SU-DHL-6 (cell line): ENCODE results near the gene KLHDC8A.

ENCODE experiments used
- H2AFZ ChIP-seq: fragments of 200-600 bp; sonication (generic); 2 replicates; pipeline ENCODE4 v1.6.1; 2014; ENCODE audit warnings: low read depth, mild to moderate bottlenecking, moderate library complexity, mixed read lengths, antibody characterized with exemption, low read length; ENCODE audit not compliant: severe bottlenecking
- H3F3A ChIP-seq: fragments of 200-600 bp; shearing (Covaris generic); 2 replicates; pipeline ENCODE4 v1.6.0; 2016; ENCODE audit warnings: antibody characterized with exemption, mild to moderate bottlenecking; ENCODE audit not compliant: insufficient read depth
- H3K27ac ChIP-seq: fragments of 200-600 bp; sonication (generic); 2 replicates; pipeline ENCODE4 v1.5.1; 2016; ENCODE audit warnings: low read depth, mild to moderate bottlenecking, low read length, moderate library complexity, mixed read lengths
- H3K27me3 ChIP-seq: fragments of 200-600 bp; sonication (generic), shearing (Covaris generic); 2 replicates; pipeline ENCODE4 v1.6.0; 2014; ENCODE audit warnings: mild to moderate bottlenecking, low read length
- H3K36me3 ChIP-seq: fragments of 200-600 bp; sonication (generic); 2 replicates; pipeline ENCODE4 v1.6.1; 2014; ENCODE audit warnings: mild to moderate bottlenecking, low read length, mixed read lengths
- H3K4me2 ChIP-seq: fragments of 300-600, 200-600 bp; shearing (Covaris generic), sonication (generic); 2 replicates; pipeline ENCODE4 v1.6.0; 2014; ENCODE audit warnings: low read length, low read depth, mild to moderate bottlenecking; ENCODE audit not compliant: poor library complexity, severe bottlenecking
- H3K4me3 ChIP-seq: fragments of 200-600 bp; sonication (generic); 2 replicates; pipeline ENCODE4 v1.5.1; 2014; ENCODE audit warnings: antibody characterized with exemption, low read length, mild to moderate bottlenecking, mixed read lengths; ENCODE audit not compliant: insufficient read depth, poor library complexity, severe bottlenecking
- H3K79me2 ChIP-seq: fragments of 200-600 bp; sonication (generic); 2 replicates; pipeline ENCODE4 v1.6.1; 2014; ENCODE audit warnings: mild to moderate bottlenecking, low read length, moderate library complexity; ENCODE audit not compliant: insufficient read depth
- H3K9ac ChIP-seq: fragments of 200-600 bp; sonication (generic); 2 replicates; pipeline ENCODE4 v1.7.0; 2014; ENCODE audit warnings: mild to moderate bottlenecking, low read length
- H3K9me2 ChIP-seq: fragments of 200-600 bp; sonication (generic); replicated peaks from 2 replicates; pipeline ENCODE4 v1.6.1; 2014; ENCODE audit warnings: low read length; ENCODE audit not compliant: insufficient read depth
- H3K9me3 ChIP-seq: fragments of 200-600 bp; sonication (generic); 2 replicates; pipeline ENCODE4 v1.6.1; 2014; ENCODE audit warnings: low read length, mixed read lengths; ENCODE audit not compliant: insufficient read depth
- H4K20me1 ChIP-seq: fragments of 200-600 bp; sonication (generic); 2 replicates; pipeline ENCODE4 v1.6.1; 2014; ENCODE audit warnings: low read depth, mild to moderate bottlenecking, antibody characterized with exemption, low read length, moderate library complexity, mixed read lengths
- EZH2phosphoT487 ChIP-seq: fragments of 200-600 bp; sonication (generic), shearing (Covaris generic); conservative IDR thresholded peaks from 2 replicates; pipeline ENCODE4 v1.6.1; 2018; ENCODE audit warnings: mild to moderate bottlenecking, antibody characterized with exemption, low read length, moderate library complexity, mixed read lengths
- TF ChIP-seq, protein P1 (sequence below): fragments of 200-600 bp; sonication (generic); IDR thresholded peaks from one replicate; pipeline ENCODE4 v1.5.1; 2017; ENCODE audit warnings: antibody characterized with exemption, mild to moderate bottlenecking, low read length, moderate library complexity; ENCODE audit not compliant: insufficient read depth, poor library complexity, severe bottlenecking

Gene KLHDC8A

DNA sequence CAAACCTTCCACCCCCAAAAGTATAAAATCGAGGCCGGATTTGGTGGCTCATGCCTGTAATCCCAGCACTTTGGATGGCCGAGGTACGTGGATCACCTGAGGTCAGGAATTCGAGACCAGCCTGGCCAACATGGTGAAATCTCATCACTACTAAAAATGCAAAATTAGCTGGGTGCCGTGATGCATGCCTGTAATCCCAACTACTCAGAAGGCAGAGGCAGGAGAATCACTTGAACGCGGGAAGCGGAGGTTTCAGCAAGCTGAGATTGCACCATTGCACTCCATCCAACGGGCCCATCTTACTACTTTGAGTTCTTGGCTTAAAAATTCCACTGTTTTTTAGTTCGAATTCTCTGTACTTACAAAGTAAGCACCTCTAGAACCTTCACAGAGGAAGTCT lies 11.0 kb downstream of the KLHDC8A start:
- Histone ChIP-seq H3K4me3 (no peak overlapping the region), H3K27ac (no peak overlapping the region), H3K79me2 (no peaks in the 10 kb centered on the region), H3F3A (no peaks in the 10 kb centered on the region), H3K9ac (no peak overlapping the region), H4K20me1 (no peaks in the 10 kb centered on the region), H2AFZ (no peak overlapping the region), H3K4me2 (no peak overlapping the region), H3K27me3 (no peaks in the 10 kb centered on the region), H3K36me3 (no peaks in the 10 kb centered on the region), H3K9me3 (no peaks in the 10 kb centered on the region), H3K9me2 (no peaks in the 10 kb centered on the region)
- TF ChIP-seq EZH2phosphoT487, result no peak
- TF ChIP-seq, protein P1, sequence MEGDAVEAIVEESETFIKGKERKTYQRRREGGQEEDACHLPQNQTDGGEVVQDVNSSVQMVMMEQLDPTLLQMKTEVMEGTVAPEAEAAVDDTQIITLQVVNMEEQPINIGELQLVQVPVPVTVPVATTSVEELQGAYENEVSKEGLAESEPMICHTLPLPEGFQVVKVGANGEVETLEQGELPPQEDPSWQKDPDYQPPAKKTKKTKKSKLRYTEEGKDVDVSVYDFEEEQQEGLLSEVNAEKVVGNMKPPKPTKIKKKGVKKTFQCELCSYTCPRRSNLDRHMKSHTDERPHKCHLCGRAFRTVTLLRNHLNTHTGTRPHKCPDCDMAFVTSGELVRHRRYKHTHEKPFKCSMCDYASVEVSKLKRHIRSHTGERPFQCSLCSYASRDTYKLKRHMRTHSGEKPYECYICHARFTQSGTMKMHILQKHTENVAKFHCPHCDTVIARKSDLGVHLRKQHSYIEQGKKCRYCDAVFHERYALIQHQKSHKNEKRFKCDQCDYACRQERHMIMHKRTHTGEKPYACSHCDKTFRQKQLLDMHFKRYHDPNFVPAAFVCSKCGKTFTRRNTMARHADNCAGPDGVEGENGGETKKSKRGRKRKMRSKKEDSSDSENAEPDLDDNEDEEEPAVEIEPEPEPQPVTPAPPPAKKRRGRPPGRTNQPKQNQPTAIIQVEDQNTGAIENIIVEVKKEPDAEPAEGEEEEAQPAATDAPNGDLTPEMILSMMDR, result no peak

GRCh38 chr1:205344066-205344928 lies 12.4 kb downstream of the KLHDC8A start:
- Histone ChIP-seq H2AFZ (no peak overlapping the region), H3K9me3 (no peaks in the 10 kb centered on the region), H3K27me3 (no peaks in the 10 kb centered on the region), H3K27ac (no peak overlapping the region), H3K4me2 (no peak overlapping the region), H4K20me1 (no peaks in the 10 kb centered on the region), H3K9me2 (no peaks in the 10 kb centered on the region), H3K36me3 (no peaks in the 10 kb centered on the region), H3F3A (no peaks in the 10 kb centered on the region), H3K9ac (no peak overlapping the region), H3K79me2 (no peaks in the 10 kb centered on the region), H3K4me3 (no peak overlapping the region)
- TF ChIP-seq, protein P1, result no peak
- no peak for TF ChIP-seq EZH2phosphoT487

GRCh38 chr1:205343431-205344065 lies 13.2 kb downstream of the KLHDC8A start:
- Histone ChIP-seq H3K4me2 (no peak overlapping the region), H3F3A (no peaks in the 10 kb centered on the region), H3K9me3 (no peaks in the 10 kb centered on the region), H4K20me1 (no peaks in the 10 kb centered on the region), H3K79me2 (no peaks in the 10 kb centered on the region), H3K27ac (no peak overlapping the region), H3K4me3 (no peak overlapping the region), H3K27me3 (no peaks in the 10 kb centered on the region), H2AFZ (no peak overlapping the region), H3K9ac (no peak overlapping the region), H3K9me2 (no peaks in the 10 kb centered on the region), H3K36me3 (no peaks in the 10 kb centered on the region)
- no peak for TF ChIP-seq EZH2phosphoT487
- TF ChIP-seq, protein P1, result no peak
